Measurements from ENCODE around the gene SLC8A3.

The SLC8A3 gene

GRCh38 chr14:70093156-70093555, 95.6 kb downstream of the SLC8A3 start:
- no peaks in the 10 kb centered on the region for H3K9me3 ChIP-seq (ENCODE audit: control insufficient read depth, insufficient read depth, low read depth, low read length)
- no peaks in the 10 kb centered on the region for H3K27me3 ChIP-seq (ENCODE audit: control insufficient read depth, insufficient read depth, low read length)
- H3K9ac ChIP-seq (ENCODE audit: low read length) = no peak overlapping the region
- no peak overlapping the region for H3K4me3 ChIP-seq (ENCODE audit: low read depth, low read length)
- H3K27ac ChIP-seq (ENCODE audit: low read depth, low read length) = no peak overlapping the region
- H3K4me1 ChIP-seq (ENCODE audit: control insufficient read depth, insufficient read depth, low read length) = 0 out of 2 replicates have a peak, but pooled peaks cover 4% of the 10 kb centered on the region
- H3K36me3 ChIP-seq (ENCODE audit: control insufficient read depth, insufficient read depth, low read length) = no peaks in the 10 kb centered on the region

GRCh38 chr14:70087380-70087697, 101.4 kb downstream of the SLC8A3 start:
- no peaks in the 10 kb centered on the region for H3K27me3 ChIP-seq (ENCODE audit: control insufficient read depth, insufficient read depth, low read length)
- no peak overlapping the region for H3K27ac ChIP-seq (ENCODE audit: low read depth, low read length)
- H3K9ac ChIP-seq (ENCODE audit: low read length) = no peak overlapping the region
- H3K36me3 ChIP-seq (ENCODE audit: control insufficient read depth, insufficient read depth, low read length) = no peaks in the 10 kb centered on the region
- H3K9me3 ChIP-seq (ENCODE audit: control insufficient read depth, insufficient read depth, low read depth, low read length) = no peaks in the 10 kb centered on the region
- H3K4me1 ChIP-seq (ENCODE audit: control insufficient read depth, insufficient read depth, low read length) = no peaks in the 10 kb centered on the region
- no peak overlapping the region for H3K4me3 ChIP-seq (ENCODE audit: low read depth, low read length)

- no peaks in the 10 kb centered on the region for H3K9me3 ChIP-seq (ENCODE audit: control insufficient read depth, insufficient read depth, low read depth, low read length)
- H3K27ac ChIP-seq (ENCODE audit: low read depth, low read length) = no peak overlapping the region
- no peaks in the 10 kb centered on the region for H3K27me3 ChIP-seq (ENCODE audit: control insufficient read depth, insufficient read depth, low read length)
These were observed 101.9 kb downstream of the SLC8A3 start for GRCh38 chr14:70086685-70087379.

GRCh38 chr14:70084226-70084625, 104.5 kb downstream of the SLC8A3 start:
- Histone ChIP-seq H3K27ac (ENCODE audit: low read depth, low read length) (no peak overlapping the region), H3K4me3 (ENCODE audit: low read depth, low read length) (no peak overlapping the region), H3K27me3 (ENCODE audit: control insufficient read depth, insufficient read depth, low read length) (no peaks in the 10 kb centered on the region), H3K36me3 (ENCODE audit: control insufficient read depth, insufficient read depth, low read length) (no peaks in the 10 kb centered on the region), H3K9me3 (ENCODE audit: control insufficient read depth, insufficient read depth, low read depth, low read length) (no peaks in the 10 kb centered on the region), H3K4me1 (ENCODE audit: control insufficient read depth, insufficient read depth, low read length) (no peaks in the 10 kb centered on the region), H3K9ac (ENCODE audit: low read length) (no peak overlapping the region)

More at GRCh38 chr14:70086685-70087379, 101.9 kb downstream of the SLC8A3 start:
- no peaks in the 10 kb centered on the region for H3K36me3 ChIP-seq (ENCODE audit: control insufficient read depth, insufficient read depth, low read length)
- H3K4me3 ChIP-seq (ENCODE audit: low read depth, low read length) = no peak overlapping the region
- H3K4me1 ChIP-seq (ENCODE audit: control insufficient read depth, insufficient read depth, low read length) = no peaks in the 10 kb centered on the region
- no peak overlapping the region for H3K9ac ChIP-seq (ENCODE audit: low read length)

GRCh38 chr14:70082394-70082793, 106.4 kb downstream of the SLC8A3 start:
- H3K36me3 ChIP-seq (ENCODE audit: control insufficient read depth, insufficient read depth, low read length) = no peaks in the 10 kb centered on the region
- no peaks in the 10 kb centered on the region for H3K27me3 ChIP-seq (ENCODE audit: control insufficient read depth, insufficient read depth, low read length)
- H3K4me1 ChIP-seq (ENCODE audit: control insufficient read depth, insufficient read depth, low read length) = no peaks in the 10 kb centered on the region

GRCh38 chr14:70080076-70080475, 108.7 kb downstream of the SLC8A3 start:
- no peaks in the 10 kb centered on the region for H3K27me3 ChIP-seq (ENCODE audit: control insufficient read depth, insufficient read depth, low read length)
- H3K27ac ChIP-seq (ENCODE audit: low read depth, low read length) = no peak overlapping the region
- H3K4me3 ChIP-seq (ENCODE audit: low read depth, low read length) = no peak overlapping the region

More at GRCh38 chr14:70082394-70082793, 106.4 kb downstream of the SLC8A3 start:
- H3K27ac ChIP-seq (ENCODE audit: low read depth, low read length) = no peak overlapping the region
- H3K4me3 ChIP-seq (ENCODE audit: low read depth, low read length) = no peak overlapping the region
- no peak overlapping the region for H3K9ac ChIP-seq (ENCODE audit: low read length)
- no peaks in the 10 kb centered on the region for H3K9me3 ChIP-seq (ENCODE audit: control insufficient read depth, insufficient read depth, low read depth, low read length)

GRCh38 chr14:70078329-70078728, 110.4 kb downstream of the SLC8A3 start:
- Histone ChIP-seq H3K4me1 (ENCODE audit: control insufficient read depth, insufficient read depth, low read length) (peaks cover 4% of the 10 kb centered on the region; the same call in 1 of the 2 replicates), H3K27me3 (ENCODE audit: control insufficient read depth, insufficient read depth, low read length) (no peaks in the 10 kb centered on the region), H3K9ac (ENCODE audit: low read length) (no peak overlapping the region), H3K27ac (ENCODE audit: low read depth, low read length) (no peak overlapping the region), H3K4me3 (ENCODE audit: low read depth, low read length) (no peak overlapping the region), H3K36me3 (ENCODE audit: control insufficient read depth, insufficient read depth, low read length) (no peaks in the 10 kb centered on the region), H3K9me3 (ENCODE audit: control insufficient read depth, insufficient read depth, low read depth, low read length) (no peaks in the 10 kb centered on the region)

More at GRCh38 chr14:70080076-70080475, 108.7 kb downstream of the SLC8A3 start:
- Histone ChIP-seq H3K36me3 (ENCODE audit: control insufficient read depth, insufficient read depth, low read length) (no peaks in the 10 kb centered on the region), H3K9me3 (ENCODE audit: control insufficient read depth, insufficient read depth, low read depth, low read length) (no peaks in the 10 kb centered on the region), H3K9ac (ENCODE audit: low read length) (no peak overlapping the region), H3K4me1 (ENCODE audit: control insufficient read depth, insufficient read depth, low read length) (peaks cover 4% of the 10 kb centered on the region; the same call in 1 of the 2 replicates)

- Histone ChIP-seq H3K36me3 (ENCODE audit: control insufficient read depth, insufficient read depth, low read length) (no peaks in the 10 kb centered on the region), H3K4me1 (ENCODE audit: control insufficient read depth, insufficient read depth, low read length) (peaks cover 4% of the 10 kb centered on the region; the same call in 1 of the 2 replicates), H3K4me3 (ENCODE audit: low read depth, low read length) (no peak overlapping the region), H3K27ac (ENCODE audit: low read depth, low read length) (no peak overlapping the region), H3K9me3 (ENCODE audit: control insufficient read depth, insufficient read depth, low read depth, low read length) (no peaks in the 10 kb centered on the region), H3K27me3 (ENCODE audit: control insufficient read depth, insufficient read depth, low read length) (no peaks in the 10 kb centered on the region), H3K9ac (ENCODE audit: low read length) (no peak overlapping the region)
These were observed 111.0 kb downstream of the SLC8A3 start for GRCh38 chr14:70077720-70078119.

GRCh38 chr14:70077005-70077404, 111.7 kb downstream of the SLC8A3 start:
- no peak overlapping the region for H3K9ac ChIP-seq (ENCODE audit: low read length)
- no peak overlapping the region for H3K4me3 ChIP-seq (ENCODE audit: low read depth, low read length)
- H3K9me3 ChIP-seq (ENCODE audit: control insufficient read depth, insufficient read depth, low read depth, low read length) = no peaks in the 10 kb centered on the region
- H3K27ac ChIP-seq (ENCODE audit: low read depth, low read length) = no peak overlapping the region
- H3K27me3 ChIP-seq (ENCODE audit: control insufficient read depth, insufficient read depth, low read length) = no peaks in the 10 kb centered on the region
- H3K36me3 ChIP-seq (ENCODE audit: control insufficient read depth, insufficient read depth, low read length) = no peaks in the 10 kb centered on the region
- H3K4me1 ChIP-seq (ENCODE audit: control insufficient read depth, insufficient read depth, low read length) = peaks cover 4% of the 10 kb centered on the region; the same call in 1 of the 2 replicates

GRCh38 chr14:70073924-70074566, 114.7 kb downstream of the SLC8A3 start:
- peaks cover 4% of the 10 kb centered on the region; the same call in 1 of the 2 replicates for H3K4me1 ChIP-seq (ENCODE audit: control insufficient read depth, insufficient read depth, low read length)
- no peak overlapping the region for H3K9ac ChIP-seq (ENCODE audit: low read length)
- no peaks in the 10 kb centered on the region for H3K36me3 ChIP-seq (ENCODE audit: control insufficient read depth, insufficient read depth, low read length)
- no peaks in the 10 kb centered on the region for H3K27me3 ChIP-seq (ENCODE audit: control insufficient read depth, insufficient read depth, low read length)
- H3K9me3 ChIP-seq (ENCODE audit: control insufficient read depth, insufficient read depth, low read depth, low read length) = no peaks in the 10 kb centered on the region
- H3K4me3 ChIP-seq (ENCODE audit: low read depth, low read length) = no peak overlapping the region
- no peak overlapping the region for H3K27ac ChIP-seq (ENCODE audit: low read depth, low read length)

- no peaks in the 10 kb centered on the region for H3K36me3 ChIP-seq (ENCODE audit: control insufficient read depth, insufficient read depth, low read length)
- no peaks in the 10 kb centered on the region for H3K27me3 ChIP-seq (ENCODE audit: control insufficient read depth, insufficient read depth, low read length)
- H3K4me3 ChIP-seq (ENCODE audit: low read depth, low read length) = no peak overlapping the region
- no peaks in the 10 kb centered on the region for H3K9me3 ChIP-seq (ENCODE audit: control insufficient read depth, insufficient read depth, low read depth, low read length)
- H3K27ac ChIP-seq (ENCODE audit: low read depth, low read length) = no peak overlapping the region
- no peaks in the 10 kb centered on the region for H3K4me1 ChIP-seq (ENCODE audit: control insufficient read depth, insufficient read depth, low read length)
- no peak overlapping the region for H3K9ac ChIP-seq (ENCODE audit: low read length)
These were observed 119.6 kb downstream of the SLC8A3 start for GRCh38 chr14:70069186-70069585.

All from HUES6 (cell line).